Activated T-cell treated with anti-CD3 and anti-CD28 coated beads, Interleukin-2, amount 50 U/mL, for 48 hours (primary cell): ENCODE data around the gene PANK2.
"Not testable (repeated sequence)": the region's sequence is repeated elsewhere in the genome, so short reads cannot be mapped to it uniquely, and the experiment has no call there.

Experiments
- DNase-seq, 2 experiments: peaks; one replicate each; pipeline ENCODE4 v3.0.0-alpha.2; 2020

PANK2 gene

GRCh38 chr20:3930265-3931206, 41.3 kb downstream of the PANK2 start:
- DNase-seq = no peak

GRCh38 chr20:3931664-3932063, 42.5 kb downstream of the PANK2 start:
- DNase-seq = no peak

- DNase-seq = no peak
Observed at GRCh38 chr20:3932277-3932676, 43.1 kb downstream of the PANK2 start.

GRCh38 chr20:3932681-3933080, 43.5 kb downstream of the PANK2 start:
- no peak for DNase-seq

- no peak for DNase-seq
Observed at GRCh38 chr20:3933218-3933617, 44.0 kb downstream of the PANK2 start.

GRCh38 chr20:3934624-3935023, 45.4 kb downstream of the PANK2 start:
- no peak for DNase-seq

GRCh38 chr20:3935295-3935955, 46.2 kb downstream of the PANK2 start:
- no peak for DNase-seq

- no peak for DNase-seq
Observed at GRCh38 chr20:3935956-3936340, 46.8 kb downstream of the PANK2 start.

GRCh38 chr20:3937618-3938017, 48.4 kb downstream of the PANK2 start:
- no peak for DNase-seq

- no peak for DNase-seq
Observed at GRCh38 chr20:3940905-3941304, 51.7 kb downstream of the PANK2 start.

- DNase-seq = not testable (repeated sequence)
Observed at GRCh38 chr20:3946666-3947065, 57.5 kb downstream of the PANK2 start.

- no peak for DNase-seq
Observed at GRCh38 chr20:3964719-3965118, 75.5 kb downstream of the PANK2 start.

GRCh38 chr20:3966571-3966970, 77.4 kb downstream of the PANK2 start:
- DNase-seq = no peak

- no peak for DNase-seq
Observed at GRCh38 chr20:3970016-3970415, 80.8 kb downstream of the PANK2 start.

- no peak for DNase-seq
Observed at GRCh38 chr20:3971145-3971544, 82.0 kb downstream of the PANK2 start.

- no peak for DNase-seq
Observed at GRCh38 chr20:3972161-3972560, 83.0 kb downstream of the PANK2 start.

- not testable (repeated sequence) for DNase-seq
Observed at GRCh38 chr20:3972631-3973030, 83.4 kb downstream of the PANK2 start.

GRCh38 chr20:3973705-3974104, 84.5 kb downstream of the PANK2 start:
- no peak for DNase-seq

- DNase-seq = no peak
Observed at GRCh38 chr20:3976511-3976910, 87.3 kb downstream of the PANK2 start.
